Heart left ventricle (tissue), 16 donors: Measurements from ENCODE around the gene QSOX2. TPM values are rescaled to one million over a fixed set of nuclear protein-coding genes. Genes with fewer than 3 reads are reported as not detected.

Experiments used
- ATAC-seq, 4 donors: fragments of 200-7000 bp; cut with Tn5 transposase; one replicate each; pipeline ENCODE4 v1.9.1; 2020 to 2022; ENCODE audit warnings: moderate library complexity in 4 of 4, mild to moderate bottlenecking in 3 of 4, moderate number of reproducible peaks in 1 of 4
- DNase-seq, 5 donors: peaks; one replicate each; pipeline ENCODE4 v3.0.0-alpha.2; 2020
- H3K27ac ChIP-seq, 12 donors: fragments of 200-600 bp; sonication (generic) in 4 of 12; one replicate each; pipeline versions ENCODE4 v1.5.0 to v1.8.0; 2016 to 2022; ENCODE audit warnings: mild to moderate bottlenecking in 2 of 12
- H3K27me3 ChIP-seq, 9 donors: fragments of 200-600 bp; sonication (generic) in 2 of 9; one replicate each; pipeline versions ENCODE4 v1.5.1 to v1.8.0; 2016 to 2022; ENCODE audit warnings: mild to moderate bottlenecking in 3 of 9
- H3K36me3 ChIP-seq, 9 donors: fragments of 200-600 bp; sonication (generic) in 2 of 9; one replicate each; pipeline versions ENCODE4 v1.5.0 to v1.8.0; 2018 to 2022; ENCODE audit warnings: mild to moderate bottlenecking in 2 of 9
- H3K4me1 ChIP-seq, 12 donors: fragments of 200-600 bp; sonication (generic) in 4 of 12; one replicate each; pipeline versions ENCODE4 v1.5.0 to v1.8.0; 2016 to 2022; ENCODE audit warnings: mild to moderate bottlenecking in 3 of 12
- H3K4me3 ChIP-seq, 12 donors: fragments of 200-600 bp; sonication (generic) in 4 of 12; one replicate each; pipeline versions ENCODE4 v1.5.0 to v1.8.0; 2017 to 2022; ENCODE audit warnings: mild to moderate bottlenecking in 9 of 12, moderate library complexity in 4 of 12
- H3K9me3 ChIP-seq, 12 donors: fragments of 200-600 bp; sonication (generic) in 4 of 12; one replicate each; pipeline versions ENCODE4 v1.5.0 to v1.8.0; 2016 to 2022; ENCODE audit warnings: mild to moderate bottlenecking in 1 of 12
- POLR2A ChIP-seq, 2 donors: fragments of 450-650 bp; IDR thresholded peaks; one replicate each; pipeline ENCODE4 v1.6.1; 2017; ENCODE audit warnings: antibody characterized with exemption in 2 of 2, mild to moderate bottlenecking in 2 of 2, moderate library complexity in 2 of 2
- WGBS, 4 donors: extraction: QIAGEN DNeasy Blood & Tissue Kit in 2 of 4; methylation state at CpG; one replicate each; pipeline versions ENCODE4 v1.1.5 to v1.1.7; 2013 to 2018; 5-methylcytosine and 5-hydroxymethylcytosine counted together
- intact Hi-C, 10 donors: fragments of 100-400 bp; cut with DNase I; formaldehyde crosslinking; loops; one replicate each; pipeline versions ENCODE4 v1.11.1 to v1.14.2; 2022
- polyA plus RNA-seq, 2 donors: library from polyadenylated mRNA; stranded (reverse); fragments of 200-250 nt; gene quantifications; one replicate each; pipeline ENCODE4 v1.2.3, GENCODE V29; 2013
- total RNA-seq, 9 donors: library from RNA; depleted of rRNA in 2 of 9; stranded (reverse); fragments of >200 nt in 2 of 9; fragmentation: NEBNext Ultra II Directional in 3 of 9; extraction: Animal tissue kit (Norgen Biotek cat#: 25700) in 3 of 9; gene quantifications; one replicate each; pipeline versions ENCODE4 v1.1.0 to v1.2.4, GENCODE V29; 2016 to 2023
- TF ChIP-seq, protein P1 (sequence below), 12 donors: fragments of 200-600 bp; sonication (generic) in 4 of 12; IDR thresholded peaks; one replicate each; pipeline versions ENCODE4 v1.5.0 to v1.8.0; 2018 to 2022; ENCODE audit warnings: antibody characterized with exemption in 12 of 12, mild to moderate bottlenecking in 5 of 12
- donor health status: ischemic (EF 13 %, LVEDD 7.1; RV severe dilation, severe dysfunction).
- donor health status: healthy with polysubstance abuse.
- donor health status: DM: no; HTN: yes; CAD: no.
- donor health status: DM: no; HTN: no; CAD: no.
- donor health status: ischemic (EF 25% LVEDD 6.9; RV normal size, moderate dysfunction).
- donor health status: ischemic (EF 25% LVEDD 5.7; RV mildly dilated, moderate dysfunction).
- donor health status: healthy.
- donor health status: DM: yes; HTN: yes; CAD: no.
- donor health status: ischemic (EF 35%, LVEDD 5.7; RV mildly dilated, moderate dysfunction).
- donor health status: nonischemic (EF 11% LVEDD 7.7; RV severe dilation, severe dysfunction).
- donor health status: DM: yes; HTN: yes; CAD: no.
- donor health status: PGD.
- donor health status: ischemic (EF 29% LVEDD 5.4; RV normal size, mild dysfunction).
- donor health status: nonischemic (EF 23%, LVEDD 6.1; RV moderate dilation, normal function).

The QSOX2 gene
- total and polyA plus RNA-seq, 11 donors, result 4.3 to 9.9 (median 5.9) TPM

DNA sequence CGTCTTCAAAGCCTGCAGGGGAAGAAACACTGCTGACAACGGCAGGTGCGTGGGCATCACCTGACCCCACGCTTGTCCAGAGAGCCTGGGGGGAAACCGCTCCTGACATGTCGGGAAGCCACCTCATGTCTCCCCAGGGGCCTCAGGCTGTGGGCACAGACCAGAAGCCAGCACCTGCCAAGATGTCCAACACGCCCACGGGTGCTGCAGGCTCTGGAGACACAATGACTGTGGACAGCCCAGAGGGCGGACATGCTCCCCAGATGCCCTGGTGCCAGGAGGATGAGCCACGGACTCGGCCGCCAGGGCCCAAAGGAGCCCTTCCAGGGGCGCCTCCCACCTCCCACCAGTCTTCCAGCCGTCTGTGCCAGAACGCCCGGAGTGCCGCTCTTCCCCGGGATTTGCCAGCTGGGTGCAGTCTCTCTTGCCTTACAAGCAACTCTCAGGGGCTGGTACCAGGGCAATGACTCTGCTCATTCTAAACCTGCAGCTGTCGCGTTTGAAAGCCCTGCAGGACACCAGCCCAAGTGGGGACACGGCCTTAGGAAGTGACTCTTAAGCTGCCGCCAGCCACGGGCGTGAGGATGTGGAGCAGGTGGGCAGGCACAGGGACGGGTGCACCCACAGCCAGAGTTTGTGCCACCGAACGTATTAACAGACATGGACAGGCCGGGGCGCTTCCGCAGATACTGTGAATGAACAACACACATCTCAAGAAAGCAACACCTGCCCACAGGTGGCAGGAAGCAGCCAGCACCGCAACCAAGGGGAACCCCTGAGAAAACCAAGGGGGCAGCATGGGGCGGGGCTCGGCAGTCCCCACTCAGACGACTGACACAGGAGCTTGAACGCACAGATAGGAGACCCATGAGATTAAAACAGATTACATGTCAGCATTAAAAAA, 33.9 kb downstream of the QSOX2 start:
- no peak for TF ChIP-seq POLR2A (IDR thresholded peaks at IDR 0.05)
- TF ChIP-seq, protein P1, sequence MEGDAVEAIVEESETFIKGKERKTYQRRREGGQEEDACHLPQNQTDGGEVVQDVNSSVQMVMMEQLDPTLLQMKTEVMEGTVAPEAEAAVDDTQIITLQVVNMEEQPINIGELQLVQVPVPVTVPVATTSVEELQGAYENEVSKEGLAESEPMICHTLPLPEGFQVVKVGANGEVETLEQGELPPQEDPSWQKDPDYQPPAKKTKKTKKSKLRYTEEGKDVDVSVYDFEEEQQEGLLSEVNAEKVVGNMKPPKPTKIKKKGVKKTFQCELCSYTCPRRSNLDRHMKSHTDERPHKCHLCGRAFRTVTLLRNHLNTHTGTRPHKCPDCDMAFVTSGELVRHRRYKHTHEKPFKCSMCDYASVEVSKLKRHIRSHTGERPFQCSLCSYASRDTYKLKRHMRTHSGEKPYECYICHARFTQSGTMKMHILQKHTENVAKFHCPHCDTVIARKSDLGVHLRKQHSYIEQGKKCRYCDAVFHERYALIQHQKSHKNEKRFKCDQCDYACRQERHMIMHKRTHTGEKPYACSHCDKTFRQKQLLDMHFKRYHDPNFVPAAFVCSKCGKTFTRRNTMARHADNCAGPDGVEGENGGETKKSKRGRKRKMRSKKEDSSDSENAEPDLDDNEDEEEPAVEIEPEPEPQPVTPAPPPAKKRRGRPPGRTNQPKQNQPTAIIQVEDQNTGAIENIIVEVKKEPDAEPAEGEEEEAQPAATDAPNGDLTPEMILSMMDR (IDR thresholded peaks at IDR 0.05), result no peak
- no peak for ATAC-seq
- no peak overlapping the region for H3K27ac ChIP-seq

DNA sequence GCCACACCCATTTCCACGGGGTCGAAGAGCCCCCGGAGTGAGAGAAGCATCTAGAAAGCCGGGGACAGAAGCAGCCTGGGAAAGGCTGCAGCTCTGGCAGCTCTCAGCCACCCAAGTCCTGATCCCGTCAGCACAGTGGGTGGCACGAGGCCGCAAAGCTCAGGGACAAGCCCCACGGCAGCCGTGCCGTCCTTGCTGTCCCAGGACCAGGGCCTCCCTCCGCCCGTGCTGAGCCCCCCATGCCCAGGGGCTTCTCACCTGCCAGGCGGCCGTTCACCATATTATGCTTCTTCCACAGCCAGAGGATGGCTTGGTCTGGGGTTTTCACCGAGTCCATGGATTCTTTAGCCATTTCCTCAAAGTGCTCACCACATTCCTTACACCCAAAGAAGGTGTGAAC, 34.6 kb downstream of the QSOX2 start:
- Histone ChIP-seq H3K27me3 (no peaks in the 10 kb centered on the region), H3K4me1 (no peaks in the 10 kb centered on the region), H3K4me3 (no peak overlapping the region), H3K36me3 (peaks cover 0 to 65% (median 52%) of the 10 kb centered on the region in 9 donors), H3K9me3 (peaks cover 0 to 8% (median 0%) of the 10 kb centered on the region in 12 donors), H3K27ac (no peak overlapping the region)
- intact Hi-C loops, result no loop called here
- WGBS, 4 donors, result 86 to 95% (median 92%) methylated on average over 6 to 15 of the region's 15 CpGs
- no peak for TF ChIP-seq POLR2A (IDR thresholded peaks at IDR 0.05)
- TF ChIP-seq, protein P1 (IDR thresholded peaks at IDR 0.05), result no peak
- ATAC-seq (no peak), DNase-seq (no peak)

More for the DNA sequence above, 33.9 kb downstream of the QSOX2 start:
- no peak for DNase-seq
- Histone ChIP-seq H3K27me3 (no peaks in the 10 kb centered on the region), H3K9me3 (peaks cover 0 to 8% (median 0%) of the 10 kb centered on the region in 12 donors), H3K36me3 (peaks cover 0 to 72% (median 58%) of the 10 kb centered on the region in 9 donors), H3K4me3 (no peak overlapping the region), H3K4me1 (no peaks in the 10 kb centered on the region)
- intact Hi-C loops, result no loop called here
- 91 to 97% (median 94%) methylated on average over 22 to 35 of the region's 35 CpGs for WGBS, 4 donors

DNA sequence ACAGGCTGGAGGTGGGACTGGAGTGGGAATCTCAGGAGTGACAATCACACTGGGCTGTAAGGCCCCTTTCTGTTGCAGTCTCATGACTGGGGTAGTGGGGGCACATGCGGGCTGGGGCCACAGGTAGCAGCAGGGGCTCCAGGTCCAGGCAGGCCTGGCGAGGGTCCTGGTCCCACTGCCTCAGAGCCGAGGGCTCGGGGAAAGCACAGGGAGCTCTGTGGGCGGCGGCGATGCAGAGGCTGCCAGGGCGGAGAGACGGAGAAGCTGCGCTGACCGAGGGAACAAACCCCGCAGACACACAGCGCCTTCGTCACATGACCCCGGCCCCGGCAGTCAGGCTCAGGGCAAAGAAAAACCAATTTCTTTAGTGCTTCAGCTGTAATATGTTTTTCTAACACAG, 35.3 kb downstream of the QSOX2 start:
- peaks cover 0 to 4% (median 0%) of the 10 kb centered on the region in 9 donors for H3K27me3 ChIP-seq
- no peaks in the 10 kb centered on the region for H3K4me1 ChIP-seq
- H3K4me3 ChIP-seq, result no peak overlapping the region
- TF ChIP-seq POLR2A (IDR thresholded peaks at IDR 0.05), result no peak
- TF ChIP-seq, protein P1 (IDR thresholded peaks at IDR 0.05), result no peak
- H3K27ac ChIP-seq, result no peak overlapping the region
- WGBS, 4 donors, result 94 to 97% (median 96%) methylated on average over 15 to 16 of the region's 16 CpGs
- peaks cover 0 to 8% (median 0%) of the 10 kb centered on the region in 12 donors for H3K9me3 ChIP-seq
- no peak for DNase-seq
- intact Hi-C loops, result no loop called here
- H3K36me3 ChIP-seq, result peaks cover 0 to 58% (median 45%) of the 10 kb centered on the region in 9 donors
- no peak for ATAC-seq

DNA sequence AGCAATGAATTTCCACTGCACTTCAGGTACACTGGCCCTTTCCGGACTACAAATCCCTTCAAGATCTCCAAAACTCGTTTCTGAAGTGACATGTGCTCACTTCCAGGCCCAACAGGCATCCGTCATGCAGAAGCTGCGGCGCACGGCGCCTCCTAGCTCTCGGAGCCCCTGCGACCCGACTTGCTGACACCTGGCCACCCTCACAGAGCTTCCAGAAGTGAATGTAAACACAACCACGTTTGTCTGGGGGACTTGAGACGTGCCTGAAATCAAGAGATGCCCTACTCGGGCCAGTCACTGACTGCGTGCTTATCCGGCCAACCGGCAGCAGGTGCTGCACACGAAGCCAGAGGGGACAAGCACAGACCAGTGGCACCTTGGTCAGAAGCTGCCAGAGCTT, 35.8 kb downstream of the QSOX2 start:
- DNase-seq, result no peak
- intact Hi-C loops, result no loop called here
- Histone ChIP-seq H3K27ac (no peak overlapping the region), H3K36me3 (peaks cover 0 to 53% (median 42%) of the 10 kb centered on the region in 9 donors), H3K9me3 (peaks cover 0 to 8% (median 0%) of the 10 kb centered on the region in 12 donors), H3K4me3 (no peak overlapping the region), H3K4me1 (peaks cover 0 to 4% (median 0%) of the 10 kb centered on the region in 12 donors), H3K27me3 (peaks cover under 1 to 8% (median 4%) of the 10 kb centered on the region in 9 donors)
- no peak for TF ChIP-seq POLR2A (IDR thresholded peaks at IDR 0.05)
- TF ChIP-seq, protein P1 (IDR thresholded peaks at IDR 0.05), result no peak
- 85 to 89% (median 87%) methylated on average over 17 of the region's 17 CpGs for WGBS, 4 donors
- no peak for ATAC-seq
